GM19372 (cell line): ENCODE data around the gene CREB5.

Experiments
- ATAC-seq: cut with Tn5 transposase; IDR thresholded peaks from one replicate; pipeline ENCODE4 v1.9.1; 2021; ENCODE audit warnings: mild to moderate bottlenecking, low read depth, moderate library complexity; ENCODE audit not compliant: unreplicated experiment

CREB5 gene

DNA sequence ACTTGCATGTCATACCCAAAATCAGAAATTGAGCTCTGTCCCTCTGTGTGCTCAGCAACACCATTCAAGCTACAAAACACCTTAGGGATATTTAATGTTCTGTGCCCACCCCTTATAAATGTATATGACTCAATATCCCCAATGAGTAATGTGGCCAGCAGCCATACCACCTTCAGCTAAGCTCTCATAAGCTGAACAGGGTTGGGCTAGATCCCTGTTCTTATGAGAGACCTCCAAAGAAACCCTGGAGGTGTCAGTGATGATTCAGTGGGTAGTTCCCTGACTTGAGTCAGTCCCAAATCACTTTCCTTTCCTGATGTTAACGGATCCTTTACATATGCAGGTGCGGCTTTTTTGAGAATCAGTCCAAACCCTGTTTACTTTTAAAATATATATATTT is 253.8 kb downstream of the CREB5 start:
- ATAC-seq, result no peak

DNA sequence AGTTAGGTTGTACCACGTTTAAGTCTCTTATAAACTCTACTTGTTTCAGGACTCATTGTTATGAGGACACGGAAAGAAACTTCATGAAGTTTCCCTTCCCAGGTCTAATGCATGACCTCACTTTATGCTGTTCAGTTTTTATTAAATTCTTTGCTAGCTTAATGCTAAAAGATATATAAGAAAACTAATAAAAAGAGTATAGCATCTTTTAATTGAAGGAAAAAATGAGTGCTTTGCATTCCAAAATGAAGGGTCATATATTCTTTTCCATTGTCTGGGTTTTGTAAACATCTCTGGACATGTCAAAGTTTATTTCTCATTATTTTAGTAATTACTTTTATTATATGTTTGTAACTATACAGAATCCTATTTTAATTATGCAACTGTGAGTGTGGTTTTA is 255.8 kb downstream of the CREB5 start:
- no peak for ATAC-seq

DNA sequence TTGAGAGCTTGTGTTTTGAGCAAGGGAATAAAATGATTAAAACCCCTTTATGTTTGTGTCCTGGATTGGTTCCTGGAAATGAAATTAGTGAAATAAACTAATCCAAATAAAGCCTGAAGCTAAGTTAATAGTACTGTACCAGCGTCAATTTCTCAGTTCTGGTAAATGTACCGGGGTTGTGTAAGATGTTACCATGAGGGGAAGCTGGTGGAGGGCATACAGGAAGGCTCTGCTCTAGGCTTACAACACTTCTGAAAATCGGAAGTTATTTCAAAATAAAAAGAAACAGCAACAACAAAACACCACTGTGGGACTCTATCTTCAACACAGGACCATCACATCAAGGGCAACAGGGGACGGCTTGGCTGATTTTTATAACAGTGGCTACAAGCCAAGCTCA is 257.0 kb downstream of the CREB5 start:
- ATAC-seq, result no peak

DNA sequence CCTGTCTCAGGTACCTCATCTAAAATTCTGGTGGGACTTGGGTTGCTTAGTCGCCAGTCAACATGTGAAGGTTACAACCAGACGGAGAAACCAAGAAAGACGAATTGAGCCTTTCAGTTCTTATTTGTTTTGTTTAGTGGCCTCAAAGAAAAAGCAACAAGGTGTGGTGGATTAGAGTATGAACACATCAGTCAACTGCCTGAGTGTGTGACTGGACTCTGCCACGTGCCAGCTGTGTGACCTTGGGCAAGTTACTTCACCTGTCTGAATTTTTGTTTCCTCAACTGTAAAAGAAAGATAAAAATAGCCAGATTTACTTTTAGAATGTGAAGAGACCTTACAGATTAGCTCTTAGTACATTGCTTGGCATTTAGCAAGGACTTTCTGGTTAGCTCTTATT is 259.2 kb downstream of the CREB5 start:
- no peak for ATAC-seq

DNA sequence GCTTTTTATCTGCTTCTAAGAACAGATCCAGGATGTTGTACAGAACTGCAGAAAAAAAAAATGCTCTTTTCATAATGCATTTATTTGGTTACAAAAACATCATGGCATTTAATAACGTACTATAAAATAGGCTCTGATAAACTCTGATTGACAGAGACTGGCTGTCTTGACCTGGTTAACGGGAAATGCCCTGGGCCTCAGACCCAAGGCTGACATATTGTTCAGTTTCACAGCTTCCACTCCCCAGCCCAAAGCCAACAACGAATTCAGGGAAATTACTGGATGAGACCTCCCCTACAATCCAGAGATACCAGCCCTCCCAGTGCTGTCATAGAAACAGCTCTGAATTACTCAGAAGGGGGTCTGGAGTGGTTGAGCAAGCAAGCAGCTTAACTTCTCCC is 260.1 kb downstream of the CREB5 start:
- ATAC-seq, result no peak

DNA sequence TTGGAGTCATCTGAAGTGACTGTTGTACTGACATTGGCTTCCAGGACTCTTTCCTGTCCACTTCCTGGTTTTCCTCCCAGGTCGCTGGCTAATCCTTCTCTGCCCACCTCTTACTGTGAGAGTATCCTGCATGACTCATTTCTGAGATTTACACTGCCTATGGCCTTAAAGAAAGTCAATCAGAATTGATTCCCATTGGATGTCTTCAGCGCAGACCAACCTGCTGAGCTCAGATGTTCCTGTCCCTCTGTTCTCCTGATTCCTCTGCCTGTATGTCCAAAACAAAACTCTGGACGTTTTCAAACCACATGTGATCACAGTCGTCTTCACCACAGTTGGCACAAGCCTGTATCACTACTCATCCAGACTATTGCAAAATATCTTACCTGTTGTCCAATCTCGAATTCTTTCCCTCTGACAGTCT is 262.1 kb downstream of the CREB5 start:
- ATAC-seq, result no peak

DNA sequence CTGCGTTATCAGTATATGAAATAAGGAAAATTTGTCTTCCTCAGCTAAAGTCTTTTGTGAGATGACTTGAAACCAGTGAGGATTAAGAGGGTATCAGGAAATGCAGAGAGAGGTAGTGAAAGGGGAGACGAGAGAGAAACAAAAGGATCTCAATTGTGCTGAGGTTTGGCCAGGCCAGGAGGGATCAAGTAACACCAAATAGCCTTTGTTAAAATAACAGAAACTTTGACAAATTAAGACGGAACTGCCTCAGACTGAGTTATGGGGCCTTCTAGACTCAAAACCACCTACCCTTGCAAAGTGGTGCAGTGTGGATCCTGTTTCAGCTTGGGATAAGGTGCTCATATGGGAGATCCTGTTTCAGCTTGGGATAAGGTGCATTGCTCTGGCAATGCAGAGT is 263.1 kb downstream of the CREB5 start:
- ATAC-seq, result no peak

DNA sequence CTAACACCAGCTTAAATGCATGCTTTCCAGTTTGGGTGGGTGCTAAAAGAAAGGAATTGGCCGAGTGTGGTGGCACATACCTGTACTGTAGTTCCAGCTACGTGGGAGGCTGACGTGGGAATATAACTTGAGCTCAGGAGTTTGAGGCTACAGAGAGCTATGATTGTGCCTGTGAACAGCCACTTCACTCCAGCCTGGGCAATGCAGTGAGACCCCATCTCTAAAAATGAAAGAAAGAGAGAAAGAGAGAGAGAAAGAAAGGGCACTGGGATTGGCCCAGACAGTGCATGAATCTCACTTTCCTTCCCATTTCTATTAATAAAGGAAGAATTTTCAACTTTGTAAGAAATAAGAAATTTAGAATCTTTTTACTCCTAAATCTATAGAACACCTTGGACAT is 265.4 kb downstream of the CREB5 start:
- no peak for ATAC-seq

DNA sequence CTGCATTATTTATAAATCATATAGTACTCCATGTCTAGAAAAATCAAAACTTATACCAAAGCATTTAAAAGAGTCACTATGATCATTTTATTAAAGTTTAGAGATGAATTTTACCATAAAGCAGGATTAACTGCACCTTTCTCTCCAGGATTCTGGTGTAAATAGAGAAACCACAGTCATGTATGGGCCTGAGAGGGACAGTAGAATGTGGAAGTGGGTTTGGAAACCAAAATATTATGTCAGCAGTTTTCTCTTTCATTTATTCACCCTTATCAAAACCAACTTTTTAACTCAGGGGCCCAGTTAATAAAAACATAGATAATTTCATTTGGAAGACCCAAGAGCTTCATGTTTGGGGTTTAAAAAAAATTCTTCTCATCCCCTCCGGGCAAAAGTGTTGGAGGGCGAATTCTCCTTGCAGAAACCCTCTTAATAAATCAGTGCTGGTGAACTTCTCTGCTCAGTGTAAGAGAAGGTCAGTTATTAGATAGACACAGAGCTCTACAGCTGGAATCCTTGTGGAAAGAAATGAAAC is 266.2 kb downstream of the CREB5 start:
- ATAC-seq, result no peak

DNA sequence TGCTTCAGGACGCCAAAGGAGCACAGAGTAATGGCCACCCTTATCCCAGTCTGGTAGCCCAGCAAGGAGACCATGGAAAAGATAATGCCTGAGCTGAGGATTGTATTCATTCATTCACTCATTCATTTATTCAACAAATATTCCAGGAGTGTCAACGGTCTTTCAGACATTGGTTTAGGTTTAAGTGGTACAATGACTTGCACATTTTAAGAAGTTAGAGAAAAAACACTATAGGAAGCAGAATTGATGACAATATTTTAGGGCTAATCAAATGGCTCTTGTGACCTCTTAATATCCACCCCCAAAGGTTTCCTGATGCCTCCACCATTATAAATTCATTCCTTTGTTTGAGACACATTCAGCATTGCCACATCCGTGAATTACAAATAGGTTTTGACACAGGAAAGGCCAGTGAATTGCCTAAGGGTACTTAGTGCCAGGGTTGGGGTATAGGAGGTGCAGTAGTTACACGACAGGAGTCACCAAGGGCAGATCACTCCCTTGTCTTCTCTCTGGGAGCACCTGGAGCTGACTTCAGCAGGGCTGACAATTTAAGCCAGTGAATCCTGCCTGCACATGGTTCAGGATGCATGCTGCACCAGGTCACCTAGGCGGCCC is 269.5 kb downstream of the CREB5 start:
- ATAC-seq, result no peak

DNA sequence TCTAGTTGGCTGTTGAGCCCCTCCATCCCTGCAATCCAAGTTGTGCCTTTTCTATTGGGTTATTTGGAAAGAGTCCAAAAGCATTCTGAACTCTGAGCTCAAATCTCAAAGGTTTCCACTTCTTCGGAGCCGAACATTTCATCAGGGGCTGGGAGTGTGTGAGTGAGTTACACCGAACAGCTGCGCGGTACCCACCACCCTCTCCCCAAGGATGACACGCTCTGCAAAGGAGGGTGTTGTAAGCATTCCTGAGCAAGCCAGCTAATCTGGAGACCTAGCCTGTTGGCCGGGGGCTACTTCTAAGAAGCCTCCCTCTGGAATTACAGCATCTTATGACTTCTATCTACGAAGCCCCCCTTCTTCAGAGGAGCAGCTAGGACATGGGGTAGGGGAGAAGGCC is 270.5 kb downstream of the CREB5 start:
- ATAC-seq, result no peak

DNA sequence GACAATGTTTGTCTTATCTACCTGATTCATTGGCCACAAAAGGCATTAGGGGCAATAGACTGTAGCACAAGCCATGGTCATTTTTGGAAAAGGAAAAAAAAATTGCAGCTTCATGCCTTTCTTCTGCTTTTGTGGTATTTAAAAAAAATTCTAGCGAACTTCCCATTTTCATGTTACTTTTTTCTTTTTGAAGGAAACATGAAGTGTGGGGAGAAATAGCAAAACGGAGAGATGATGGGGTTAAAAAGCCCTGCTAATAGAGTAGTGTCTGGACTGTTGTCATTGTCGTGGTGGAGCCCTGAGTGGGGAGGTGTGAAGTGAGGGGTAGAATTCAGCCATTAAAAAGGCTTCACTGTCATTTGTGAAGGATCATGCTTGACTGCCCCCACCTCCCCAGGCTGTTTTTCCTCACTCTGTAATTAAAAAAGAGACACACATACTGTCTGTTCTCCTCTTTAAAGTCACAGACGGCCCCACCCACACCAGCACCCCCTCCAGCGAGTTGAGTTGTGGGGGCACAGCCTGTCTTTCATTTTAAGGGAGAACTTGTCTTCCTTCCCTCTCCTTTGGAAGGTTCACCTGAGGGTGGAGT is 272.4 kb downstream of the CREB5 start:
- ATAC-seq, result peak; percentile 25

DNA sequence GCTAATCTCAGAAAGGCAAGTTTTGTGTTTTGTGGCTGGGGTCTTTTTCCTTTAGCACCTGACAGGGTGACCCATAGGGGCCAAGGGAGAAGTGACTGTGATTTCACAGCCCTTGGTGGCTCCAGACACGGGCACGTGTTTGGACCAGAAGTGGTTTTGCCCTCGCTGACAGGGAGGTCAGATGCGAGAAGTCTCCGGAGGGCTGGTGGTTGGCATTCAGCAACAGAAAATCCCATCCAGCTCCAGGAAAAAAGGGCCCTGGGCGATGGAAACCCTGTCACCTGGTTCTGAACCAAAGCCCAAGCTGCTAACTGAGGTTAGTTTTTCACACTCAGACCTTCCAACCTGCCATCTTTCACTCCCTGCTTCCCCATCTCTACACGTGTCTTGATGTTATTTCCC is 272.9 kb downstream of the CREB5 start:
- peak; percentile 24 for ATAC-seq

DNA sequence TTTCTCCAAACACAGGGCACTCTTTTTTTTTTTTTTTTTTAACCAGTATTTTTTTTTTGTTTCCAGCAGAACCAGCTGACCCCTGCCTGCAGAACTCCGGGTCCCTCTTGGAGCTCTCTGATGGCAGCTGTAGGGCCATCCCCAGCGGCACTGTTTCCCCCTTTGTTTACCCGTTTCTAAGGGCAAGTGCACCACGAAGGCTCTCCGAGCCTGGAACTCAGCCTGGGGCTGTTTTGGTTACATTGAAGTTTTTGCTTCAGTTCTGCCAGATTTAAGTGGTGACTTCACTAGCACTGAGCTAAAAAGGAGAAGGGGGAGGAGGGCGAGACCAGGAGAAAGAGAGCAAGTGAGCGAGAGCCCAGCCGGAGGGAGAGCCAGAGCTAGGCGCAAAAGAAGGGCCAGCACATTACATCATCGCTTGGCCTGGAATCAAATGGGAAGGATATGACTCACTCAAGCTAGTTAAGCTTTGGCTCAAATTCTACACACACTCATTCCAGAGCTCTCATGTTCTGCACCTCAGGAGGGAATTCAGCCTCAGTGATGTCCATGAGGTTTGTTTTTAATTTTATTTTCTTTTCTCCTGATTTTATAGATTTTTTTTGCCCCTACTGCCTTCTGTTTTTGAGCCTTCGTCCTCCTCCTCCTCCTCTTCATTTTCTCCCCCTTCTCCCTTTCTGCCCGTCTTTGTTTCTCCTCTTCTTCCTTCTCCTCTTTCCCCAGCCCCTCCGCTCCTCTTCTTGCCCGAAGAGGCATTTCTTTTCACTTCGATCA is 273.5 kb downstream of the CREB5 start:
- ATAC-seq, result peak; percentile 49

DNA sequence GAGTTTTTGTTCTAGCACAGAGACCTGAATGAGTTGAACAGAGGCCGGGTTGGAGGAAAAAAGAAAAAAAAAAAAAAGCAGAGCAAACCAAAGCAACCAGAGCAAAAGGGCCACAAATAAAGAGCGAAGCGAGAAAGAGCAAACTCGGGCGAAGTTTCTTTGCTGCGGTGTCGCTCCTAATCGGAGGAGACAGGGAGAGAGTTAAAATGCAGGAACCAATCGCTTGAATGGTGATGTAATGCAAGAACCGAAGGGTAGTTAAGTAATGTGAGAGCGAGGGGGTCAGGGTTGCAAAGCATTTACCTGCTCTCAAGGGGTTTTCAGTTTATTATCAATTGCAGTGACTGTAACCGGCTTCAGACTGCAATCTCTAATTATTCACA is 274.1 kb downstream of the CREB5 start:
- ATAC-seq, result no peak

DNA sequence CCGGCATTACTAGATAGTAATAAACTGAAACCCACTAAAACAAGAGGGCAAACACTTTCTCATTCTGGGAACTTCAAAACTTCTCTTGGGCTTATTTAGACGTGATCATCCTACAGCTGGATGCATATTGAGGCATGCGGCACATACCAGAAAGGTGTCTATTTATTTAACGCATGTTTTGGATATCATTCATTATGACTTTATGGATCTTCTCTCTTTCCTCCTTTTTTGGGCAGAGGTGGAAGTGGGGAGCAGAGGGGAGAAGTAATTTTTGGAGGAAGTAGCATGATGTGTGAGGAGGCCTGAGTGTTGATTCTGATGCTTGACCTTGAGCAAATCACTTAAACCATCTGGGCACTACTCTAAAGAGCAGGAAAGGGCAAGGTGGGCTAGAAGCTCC is 275.2 kb downstream of the CREB5 start:
- ATAC-seq, result no peak

DNA sequence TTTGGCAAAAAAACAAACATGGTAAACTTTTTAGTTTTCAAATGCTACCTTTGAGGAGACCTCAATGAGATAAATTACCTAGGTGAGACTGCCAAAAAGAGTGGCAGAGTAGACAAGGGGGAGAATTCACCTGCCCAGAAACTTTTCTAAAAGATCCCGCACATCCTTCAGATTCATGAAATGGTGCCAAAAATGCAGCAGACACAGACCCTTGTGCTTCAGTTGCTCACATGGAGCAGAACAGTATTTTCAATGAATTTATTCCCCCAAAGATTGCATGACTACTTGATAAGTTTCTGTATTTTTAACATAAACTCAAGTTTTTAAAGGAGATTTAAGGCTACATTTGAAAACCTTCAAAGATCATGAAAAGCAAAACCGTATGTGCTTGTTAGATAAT is 275.9 kb downstream of the CREB5 start:
- ATAC-seq, result no peak

DNA sequence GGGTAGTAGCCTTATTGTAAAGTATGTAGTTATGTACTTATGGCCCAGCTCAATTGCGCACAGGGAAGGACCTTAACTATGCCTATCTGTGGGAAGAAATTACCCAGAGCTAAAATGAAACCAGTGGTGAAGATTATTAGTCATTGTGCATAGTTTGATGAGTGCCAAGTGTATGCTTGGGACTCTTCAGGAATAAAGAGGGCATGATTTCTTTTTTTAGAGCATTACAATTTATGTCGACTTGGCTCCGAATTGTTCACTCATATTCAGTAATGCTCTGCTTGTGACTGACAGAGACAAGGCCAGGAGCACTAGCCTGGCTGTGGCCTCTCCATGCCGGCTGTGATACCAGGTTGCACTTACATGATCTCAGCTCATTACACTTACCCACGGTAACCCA is 276.3 kb downstream of the CREB5 start:
- no peak for ATAC-seq

DNA sequence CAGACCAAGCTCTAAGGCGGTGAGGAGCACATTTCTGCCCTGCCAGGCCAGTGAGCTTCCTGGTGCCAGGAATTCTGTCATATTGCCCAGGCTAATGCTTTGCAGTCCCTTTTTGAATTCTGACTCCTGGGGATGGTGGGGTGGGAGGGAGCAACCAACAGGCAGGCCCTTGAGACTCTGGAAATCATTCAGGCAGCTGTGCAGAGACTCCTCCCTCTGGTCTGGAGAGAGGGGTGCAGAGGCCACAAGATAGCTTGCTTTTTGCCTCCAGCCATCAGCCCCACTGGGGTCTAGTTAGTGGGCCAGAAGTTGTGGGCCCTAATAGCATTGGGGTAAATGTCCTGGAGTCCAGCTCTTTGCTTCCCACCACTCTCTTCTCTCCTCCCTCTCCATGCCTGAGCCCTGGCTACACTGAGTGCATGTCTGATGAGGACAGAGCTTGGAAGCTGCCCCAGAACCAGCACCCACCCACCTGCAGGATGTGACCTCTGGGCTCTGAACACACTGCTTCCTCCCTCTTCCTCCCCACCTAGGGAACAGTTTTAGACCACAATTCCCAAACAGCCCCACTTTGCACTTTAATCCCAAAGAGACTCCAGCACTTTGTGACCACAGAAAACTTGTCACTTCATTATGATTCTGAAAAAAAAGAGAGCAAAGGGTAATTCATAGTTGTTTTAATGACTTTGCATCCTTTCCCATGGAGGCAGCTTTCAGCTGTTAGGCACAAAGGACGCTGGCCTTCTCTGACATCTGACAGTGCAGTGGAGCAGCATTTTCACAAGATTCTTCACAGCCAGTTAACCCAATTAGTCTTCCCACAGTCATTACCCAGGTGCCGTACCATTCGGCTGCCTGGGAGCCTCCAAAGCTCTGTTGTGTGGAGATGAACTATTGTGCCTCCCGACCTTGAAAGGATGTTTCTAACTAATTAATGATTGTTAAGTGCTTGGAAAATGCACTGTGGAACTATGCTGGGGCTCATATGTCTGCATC is 283.3 kb downstream of the CREB5 start:
- no peak for ATAC-seq

DNA sequence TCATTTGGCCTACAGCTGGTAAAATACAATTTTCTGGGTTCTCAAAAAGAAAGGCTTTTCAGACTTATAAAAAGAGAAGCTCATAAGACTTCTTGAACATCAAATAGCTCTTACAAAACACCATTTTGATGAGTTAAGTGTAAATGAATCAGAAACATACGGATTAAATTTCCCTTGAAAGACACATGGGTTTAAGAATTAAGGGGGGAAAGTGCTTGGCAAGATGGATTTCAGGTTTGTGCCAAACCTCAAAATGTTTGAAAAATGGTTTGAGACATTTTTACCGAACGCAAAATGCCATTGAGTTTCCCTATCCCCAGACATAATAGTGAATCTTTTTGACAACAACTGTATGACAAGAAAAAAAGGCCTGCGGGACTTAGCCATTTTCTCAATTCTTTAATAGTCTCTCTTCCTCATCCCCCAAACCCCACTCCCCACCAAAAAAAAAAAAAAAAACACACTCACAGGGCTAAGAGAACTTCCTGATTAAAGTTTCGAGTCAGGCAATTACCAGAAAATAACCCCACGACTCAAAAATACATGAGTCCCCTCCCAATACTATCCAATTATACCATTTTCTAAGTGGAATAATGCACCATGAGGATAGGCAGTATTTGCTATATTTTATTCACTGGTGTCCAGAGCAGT is 285.7 kb downstream of the CREB5 start:
- ATAC-seq, result no peak
